GM12891 (cell line): ENCODE measurements around the gene ACAA2.

ENCODE experiments used
- PAX5 ChIP-seq: IDR thresholded peaks from 2 replicates; pipeline ENCODE4 v1.6.1; 2011; ENCODE audit warnings: low read length, moderate library complexity, mild to moderate bottlenecking; ENCODE audit not compliant: insufficient read depth, severe bottlenecking
- POLR2A ChIP-seq: IDR thresholded peaks from 2 replicates; pipeline ENCODE4 v1.6.1; 2011; ENCODE audit warnings: low read depth, low read length, control low read depth
- POLR2AphosphoS5 ChIP-seq: IDR thresholded peaks from 2 replicates; pipeline ENCODE4 v1.6.1; 2011; ENCODE audit warnings: low read depth, low read length, control low read depth
- POU2F2 ChIP-seq: IDR thresholded peaks from 2 replicates; pipeline ENCODE4 v1.6.1; 2011; ENCODE audit warnings: low read depth, mild to moderate bottlenecking, control low read depth, low read length, moderate library complexity
- SPI1 ChIP-seq: IDR thresholded peaks from 2 replicates; pipeline ENCODE4 v1.6.1; 2011; ENCODE audit warnings: low read depth, low read length, control low read depth
- TAF1 ChIP-seq: IDR thresholded peaks from 2 replicates; pipeline ENCODE4 v1.6.1; 2011; ENCODE audit warnings: low read depth, low read length, control low read depth

DNA sequence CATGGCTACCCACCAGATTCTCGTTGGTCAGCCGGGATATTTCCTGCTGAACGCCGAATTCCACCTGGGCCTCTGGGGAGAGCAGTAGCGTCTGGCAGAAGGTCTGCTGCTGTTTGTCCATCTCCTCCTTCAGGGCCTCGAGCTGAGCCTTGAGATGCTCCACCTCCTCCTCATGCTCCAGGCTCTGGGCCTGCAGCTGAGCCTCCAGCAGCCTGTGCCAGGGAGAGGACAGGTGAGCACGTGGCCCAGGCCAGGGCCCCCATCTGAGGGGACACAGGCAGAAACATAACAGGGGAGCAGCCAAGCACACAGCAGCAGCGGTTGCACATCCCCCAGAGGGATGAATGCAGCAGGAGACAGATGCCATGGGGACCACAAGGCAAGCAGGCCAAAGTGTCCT lies 40.1 kb upstream of the ACAA2 start:
- TF ChIP-seq POLR2A (no peak), SPI1 (no peak), POLR2AphosphoS5 (no peak), TAF1 (no peak), POU2F2 (no peak), PAX5 (no peak)
